CD4-positive, alpha-beta T cell treated with Interleukin-4 for 1 hour (primary cell): ENCODE data around the gene CA9.

Experiments used
- DNase-seq, 2 donors: peaks; one replicate each; pipeline ENCODE4 v3.0.0-alpha.2; 2020 to 2022

CA9 gene

GRCh38 chr9:35675732-35676392 lies 2.1 kb downstream of the CA9 start:
- DNase-seq, result peak in 1 of 2 donors; percentile 35

GRCh38 chr9:35679091-35679490 lies 5.4 kb downstream of the CA9 start:
- DNase-seq, result no peak

GRCh38 chr9:35679766-35680330 lies 6.1 kb downstream of the CA9 start:
- DNase-seq, result no peak

GRCh38 chr9:35680331-35681105 lies 6.8 kb downstream of the CA9 start:
- DNase-seq, result no peak

GRCh38 chr9:35681341-35682002 lies 7.7 kb downstream of the CA9 start:
- no peak for DNase-seq

- no peak for DNase-seq
Measured at GRCh38 chr9:35682051-35682450, 8.3 kb downstream of the CA9 start.

GRCh38 chr9:35682520-35683315 lies 9.0 kb downstream of the CA9 start:
- DNase-seq, result no peak

GRCh38 chr9:35683323-35683722 lies 9.6 kb downstream of the CA9 start:
- no peak for DNase-seq

- no peak for DNase-seq
Measured at GRCh38 chr9:35684921-35685320, 11.2 kb downstream of the CA9 start.

- no peak for DNase-seq
Measured at GRCh38 chr9:35685506-35685905, 11.8 kb downstream of the CA9 start.

GRCh38 chr9:35686222-35687203 lies 12.8 kb downstream of the CA9 start:
- DNase-seq, result no peak

GRCh38 chr9:35687306-35687705 lies 13.6 kb downstream of the CA9 start:
- DNase-seq, result no peak

- no peak for DNase-seq
Measured at GRCh38 chr9:35687972-35688557, 14.3 kb downstream of the CA9 start.

GRCh38 chr9:35688558-35689541 lies 15.1 kb downstream of the CA9 start:
- no peak for DNase-seq

- no peak for DNase-seq
Measured at GRCh38 chr9:35689542-35690293, 16.0 kb downstream of the CA9 start, which contains the start of gene TPM2. Gene TPM2, minus strand, starts transcription at chr9:35689925. Its CDS starts 108 bp downstream, at chr9:35689817.

- no peak for DNase-seq
Measured at GRCh38 chr9:35690294-35690613, 16.5 kb downstream of the CA9 start.

- DNase-seq, result peak in 1 of 2 donors; percentile 35
Measured at GRCh38 chr9:35690614-35691333, 17.0 kb downstream of the CA9 start.

GRCh38 chr9:35691334-35691650 lies 17.6 kb downstream of the CA9 start:
- peak in 1 of 2 donors; percentile 8 for DNase-seq
